Astrocyte (in vitro differentiated cells and primary cell): ENCODE measurements around the gene MNAT1.

Source experiments
- EZH2 ChIP-seq: IDR thresholded peaks from 2 replicates; pipeline ENCODE4 v1.6.1; 2012; ENCODE audit warnings: mild to moderate bottlenecking, low read length, inconsistent platforms; ENCODE audit not compliant: insufficient read depth
- TF ChIP-seq, protein P1 (sequence below): IDR thresholded peaks from 2 replicates; pipeline ENCODE4 v1.5.1; 2011; ENCODE audit warnings: low read depth, mild to moderate bottlenecking, inconsistent platforms, low read length, moderate library complexity; ENCODE audit not compliant: insufficient read depth

GRCh38 chr14:60760209-60760608 is 25.6 kb downstream of the MNAT1 start:
- TF ChIP-seq, protein P1, sequence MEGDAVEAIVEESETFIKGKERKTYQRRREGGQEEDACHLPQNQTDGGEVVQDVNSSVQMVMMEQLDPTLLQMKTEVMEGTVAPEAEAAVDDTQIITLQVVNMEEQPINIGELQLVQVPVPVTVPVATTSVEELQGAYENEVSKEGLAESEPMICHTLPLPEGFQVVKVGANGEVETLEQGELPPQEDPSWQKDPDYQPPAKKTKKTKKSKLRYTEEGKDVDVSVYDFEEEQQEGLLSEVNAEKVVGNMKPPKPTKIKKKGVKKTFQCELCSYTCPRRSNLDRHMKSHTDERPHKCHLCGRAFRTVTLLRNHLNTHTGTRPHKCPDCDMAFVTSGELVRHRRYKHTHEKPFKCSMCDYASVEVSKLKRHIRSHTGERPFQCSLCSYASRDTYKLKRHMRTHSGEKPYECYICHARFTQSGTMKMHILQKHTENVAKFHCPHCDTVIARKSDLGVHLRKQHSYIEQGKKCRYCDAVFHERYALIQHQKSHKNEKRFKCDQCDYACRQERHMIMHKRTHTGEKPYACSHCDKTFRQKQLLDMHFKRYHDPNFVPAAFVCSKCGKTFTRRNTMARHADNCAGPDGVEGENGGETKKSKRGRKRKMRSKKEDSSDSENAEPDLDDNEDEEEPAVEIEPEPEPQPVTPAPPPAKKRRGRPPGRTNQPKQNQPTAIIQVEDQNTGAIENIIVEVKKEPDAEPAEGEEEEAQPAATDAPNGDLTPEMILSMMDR = no peak
- TF ChIP-seq EZH2 = no peak
